ENCODE measurements around the gene ALOX5.
"Not testable (repeated sequence)": the region's sequence is repeated elsewhere in the genome, so short reads cannot be mapped to it uniquely, and the experiment has no call there.

ALOX5 gene

GRCh38 chr10:45373576-45374349 is at the start of gene ALOX5:
TSS of gene ALOX5 (plus strand) at chr10:45374216. CDS start at chr10:45374280, 64 bp downstream.
- DNase-seq: no peak

GRCh38 chr10:45325116-45325515 is 48.9 kb upstream of the ALOX5 start:
- no peak for DNase-seq

- DNase-seq: not testable (repeated sequence)
Observed at GRCh38 chr10:45326864-45327263, 47.2 kb upstream of the ALOX5 start.

DNA sequence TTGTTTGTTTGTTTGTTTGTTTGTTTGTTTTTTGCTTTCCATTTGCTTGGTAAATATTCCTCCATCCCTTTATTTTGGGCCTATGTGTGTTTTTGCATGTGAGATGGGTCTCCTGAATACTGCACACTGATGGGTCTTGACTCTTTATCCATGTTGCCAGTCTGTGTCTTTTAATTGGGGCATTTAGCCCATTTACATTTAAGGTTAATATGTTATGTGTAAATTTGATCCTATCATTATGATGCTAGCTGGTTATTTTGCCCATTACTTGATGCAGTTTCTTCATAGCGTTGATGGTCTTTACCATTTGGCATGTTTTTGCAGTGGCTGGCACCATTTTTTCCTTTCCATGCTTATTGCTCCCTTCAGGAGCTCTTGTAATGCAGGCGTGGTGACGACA is 42.2 kb upstream of the ALOX5 start:
- DNase-seq: not testable (repeated sequence)

DNA sequence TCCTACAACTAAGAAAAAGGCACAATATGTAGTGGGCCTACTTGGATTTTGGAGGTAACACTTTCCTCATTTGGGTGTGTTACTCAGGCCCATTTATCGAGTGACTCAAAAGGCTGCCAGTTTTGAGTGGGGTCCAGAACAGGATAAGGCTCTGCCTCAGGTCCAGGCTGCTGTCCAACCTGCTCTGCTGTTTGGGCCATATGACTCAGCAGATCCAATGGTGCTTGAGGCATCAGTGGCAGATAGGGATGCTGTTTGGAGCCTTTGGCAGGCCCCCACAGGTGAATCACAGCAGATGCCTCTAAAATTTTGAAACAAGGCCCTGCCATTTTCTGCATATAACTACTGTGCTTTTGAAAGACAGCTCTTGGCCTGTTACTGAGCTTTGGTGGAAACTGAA is 34.1 kb upstream of the ALOX5 start:
- no peak for DNase-seq

DNA sequence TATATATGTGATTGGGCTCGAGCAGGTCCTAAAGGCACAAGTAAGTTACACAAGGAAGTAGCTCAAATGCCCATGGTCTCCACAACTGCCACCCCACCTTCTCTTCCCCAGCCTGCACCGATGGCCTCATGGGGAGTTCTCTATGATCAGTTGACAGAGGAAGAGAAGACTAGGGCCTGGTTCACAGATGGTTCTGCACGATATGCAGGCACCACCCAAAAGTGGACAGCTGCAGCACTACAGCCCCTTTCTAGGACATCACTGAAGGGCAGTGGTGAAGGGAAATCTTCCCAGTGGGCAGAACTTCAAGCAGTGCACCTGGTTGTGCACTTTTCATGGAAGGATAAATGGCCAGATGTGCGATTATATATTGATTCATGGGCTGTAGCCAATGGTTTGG is 33.6 kb upstream of the ALOX5 start:
- DNase-seq: not testable (repeated sequence)

DNA sequence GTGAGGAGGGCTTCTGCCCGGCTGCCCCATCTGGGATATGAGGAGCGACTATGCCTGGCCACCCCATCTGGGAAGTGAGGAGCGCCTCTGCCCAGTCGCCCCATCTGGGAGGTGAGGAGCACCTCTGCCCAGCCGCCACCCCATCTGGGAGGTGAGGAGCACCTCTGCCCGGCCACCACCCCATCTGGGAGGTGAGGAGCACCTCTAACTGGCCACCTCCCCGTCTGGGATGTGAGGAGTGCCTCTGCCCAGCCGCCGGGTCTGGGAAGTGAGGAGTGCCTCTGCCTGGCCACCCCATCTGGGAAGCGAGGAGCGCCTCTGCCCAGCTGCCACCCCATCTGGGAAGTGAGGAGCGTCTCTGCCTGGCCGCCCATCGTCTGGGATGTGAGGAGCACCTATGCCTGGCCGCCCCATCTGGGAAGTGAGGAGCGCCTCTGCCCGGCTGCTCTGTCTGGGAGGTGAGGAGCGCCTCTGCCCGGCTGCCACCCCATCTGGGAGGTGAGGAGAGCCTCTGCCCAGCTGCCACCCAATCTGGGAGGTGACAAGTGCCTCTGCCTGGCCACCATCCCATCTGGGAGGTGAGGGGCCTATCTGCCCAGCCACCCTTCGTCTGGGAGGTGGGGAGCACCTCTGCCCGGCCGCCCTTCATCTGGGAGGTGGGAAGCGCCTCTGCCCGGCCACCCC is 27.2 kb upstream of the ALOX5 start:
- DNase-seq: not testable (repeated sequence)

GRCh38 chr10:45347464-45347863 is 26.6 kb upstream of the ALOX5 start:
- not testable (repeated sequence) for DNase-seq

- DNase-seq: not testable (repeated sequence)
Observed at GRCh38 chr10:45348196-45348765, 25.7 kb upstream of the ALOX5 start.

DNA sequence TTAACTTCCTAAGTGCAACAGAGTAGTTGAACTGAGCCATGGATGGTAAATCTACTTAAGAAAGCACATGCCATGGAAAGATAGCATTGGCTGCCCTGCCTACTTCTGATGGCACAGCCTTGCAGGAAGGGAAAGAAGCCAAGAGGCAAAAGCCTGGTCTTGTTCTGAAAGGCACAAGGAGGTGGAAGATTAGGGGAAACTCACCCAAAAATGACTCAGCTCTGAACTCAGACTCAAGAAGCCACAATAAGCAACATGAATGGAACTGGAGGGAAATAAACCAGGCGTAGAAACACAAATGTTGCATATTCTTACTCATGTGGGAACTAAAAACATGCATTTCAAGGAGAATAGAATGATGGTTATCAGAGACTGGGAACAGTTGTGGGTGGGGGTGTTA is 20.8 kb upstream of the ALOX5 start:
- DNase-seq: no peak

DNA sequence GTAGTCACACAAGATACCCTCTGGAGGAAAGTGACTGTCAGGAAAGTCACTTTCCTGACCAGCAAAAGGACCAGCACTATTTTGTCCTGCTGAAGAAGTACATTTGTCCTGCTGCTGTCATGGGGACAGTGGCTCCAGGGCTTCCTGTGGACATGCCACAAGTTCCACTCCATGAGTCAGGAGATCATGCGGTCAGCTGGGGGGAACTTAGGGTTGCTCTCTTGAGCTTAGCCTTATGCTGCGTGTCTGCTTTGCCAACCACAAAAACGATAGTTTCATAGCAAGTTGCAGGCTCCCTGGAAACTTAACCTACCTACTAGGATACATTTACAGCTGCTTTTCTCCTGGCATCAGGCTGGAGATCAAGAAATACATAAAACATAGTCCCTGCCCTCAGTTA is 19.8 kb upstream of the ALOX5 start:
- no peak for DNase-seq

- DNase-seq: no peak
Observed at GRCh38 chr10:45355494-45355893, 18.5 kb upstream of the ALOX5 start.

DNA sequence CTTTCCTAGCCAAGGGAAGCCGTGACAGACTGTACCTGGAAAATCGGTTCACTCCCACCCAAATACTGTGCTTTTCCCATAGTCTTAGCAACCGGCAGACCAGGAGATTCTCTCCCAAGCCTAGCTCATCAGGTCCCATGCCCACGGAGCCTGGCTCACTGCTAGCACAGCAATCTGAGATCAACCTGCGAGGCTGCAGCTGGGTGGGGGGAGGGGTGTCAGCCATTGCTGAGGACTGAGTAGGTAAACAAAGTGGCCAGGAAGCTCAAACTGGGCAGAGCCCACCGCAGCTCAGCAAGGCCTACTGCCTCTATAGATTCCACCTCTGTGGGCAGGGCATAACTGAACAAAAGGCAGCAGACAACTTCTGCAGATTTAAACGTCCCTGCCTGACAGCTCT is 15.1 kb upstream of the ALOX5 start:
- DNase-seq: not testable (repeated sequence)

- DNase-seq: not testable (repeated sequence)
Observed at GRCh38 chr10:45361983-45362799, 11.8 kb upstream of the ALOX5 start.

DNA sequence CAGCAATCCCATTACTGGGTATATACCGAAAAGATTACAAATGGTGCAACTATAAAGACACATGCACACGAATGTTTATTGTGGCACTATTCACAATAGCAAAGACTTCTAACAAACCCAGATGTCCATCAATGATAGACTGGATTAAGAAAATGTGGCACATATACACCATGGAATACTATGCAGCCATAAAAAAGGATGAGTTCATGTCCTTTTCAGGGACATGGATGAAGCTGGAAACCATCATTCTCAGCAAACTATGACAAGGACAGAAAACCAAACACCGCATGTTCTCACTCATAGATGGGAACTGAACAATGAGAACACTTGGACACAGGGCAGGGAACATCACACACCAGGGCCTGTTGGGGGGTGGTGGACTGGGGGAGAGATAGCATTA is 6.4 kb upstream of the ALOX5 start:
- not testable (repeated sequence) for DNase-seq

GRCh38 chr10:45368181-45368580 is 5.8 kb upstream of the ALOX5 start:
- no peak for DNase-seq

GRCh38 chr10:45370202-45370955 is 3.6 kb upstream of the ALOX5 start:
- DNase-seq: no peak

DNA sequence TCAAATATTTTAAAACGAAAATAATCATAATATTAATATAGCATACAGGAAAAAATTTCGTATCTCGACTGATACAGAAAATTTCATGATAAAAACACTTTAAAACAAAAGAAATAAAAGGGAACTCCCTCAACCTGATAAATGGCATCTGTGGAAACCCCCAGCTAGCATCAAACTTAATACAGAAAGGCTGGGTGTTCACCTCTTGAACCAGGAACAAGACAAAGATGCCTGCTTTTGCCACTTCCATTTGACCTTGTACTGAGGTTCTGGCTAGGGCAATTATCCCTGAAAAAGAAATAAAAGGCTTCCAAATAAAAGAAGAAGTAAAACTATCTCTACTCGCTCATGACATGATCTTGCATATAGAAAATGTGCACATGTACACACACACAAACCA is 2.5 kb upstream of the ALOX5 start:
- no peak for DNase-seq

GRCh38 chr10:45372251-45372951 is 1.6 kb upstream of the ALOX5 start:
- no peak for DNase-seq

DNA sequence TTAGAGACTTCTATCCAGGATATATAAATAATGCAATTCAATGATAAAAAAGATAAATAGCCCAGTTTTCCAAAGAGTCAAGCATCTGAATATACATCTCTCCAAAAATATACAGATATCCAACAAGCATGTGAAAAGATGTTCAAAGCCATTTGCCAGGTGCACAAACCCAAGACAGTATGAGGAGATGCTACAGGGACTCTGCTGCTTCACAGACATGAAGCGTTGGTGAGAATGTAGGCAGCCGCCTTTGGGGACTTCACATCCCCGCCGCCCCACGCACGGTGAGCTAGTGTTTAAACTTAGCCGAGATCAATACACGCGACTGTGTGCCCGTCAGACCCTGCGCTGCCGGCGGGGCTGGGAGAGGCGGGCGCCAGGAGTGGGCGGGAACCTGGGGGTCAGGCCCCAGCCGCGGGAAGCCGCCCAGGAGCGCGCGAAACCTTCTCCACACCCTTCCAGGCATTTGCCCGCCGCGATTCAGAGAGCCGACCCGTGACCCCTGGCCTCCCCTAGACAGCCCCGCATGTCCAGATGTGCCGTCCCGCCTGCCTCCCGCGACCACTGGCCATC is 927 bp upstream of the ALOX5 start:
- no peak for DNase-seq

DNA sequence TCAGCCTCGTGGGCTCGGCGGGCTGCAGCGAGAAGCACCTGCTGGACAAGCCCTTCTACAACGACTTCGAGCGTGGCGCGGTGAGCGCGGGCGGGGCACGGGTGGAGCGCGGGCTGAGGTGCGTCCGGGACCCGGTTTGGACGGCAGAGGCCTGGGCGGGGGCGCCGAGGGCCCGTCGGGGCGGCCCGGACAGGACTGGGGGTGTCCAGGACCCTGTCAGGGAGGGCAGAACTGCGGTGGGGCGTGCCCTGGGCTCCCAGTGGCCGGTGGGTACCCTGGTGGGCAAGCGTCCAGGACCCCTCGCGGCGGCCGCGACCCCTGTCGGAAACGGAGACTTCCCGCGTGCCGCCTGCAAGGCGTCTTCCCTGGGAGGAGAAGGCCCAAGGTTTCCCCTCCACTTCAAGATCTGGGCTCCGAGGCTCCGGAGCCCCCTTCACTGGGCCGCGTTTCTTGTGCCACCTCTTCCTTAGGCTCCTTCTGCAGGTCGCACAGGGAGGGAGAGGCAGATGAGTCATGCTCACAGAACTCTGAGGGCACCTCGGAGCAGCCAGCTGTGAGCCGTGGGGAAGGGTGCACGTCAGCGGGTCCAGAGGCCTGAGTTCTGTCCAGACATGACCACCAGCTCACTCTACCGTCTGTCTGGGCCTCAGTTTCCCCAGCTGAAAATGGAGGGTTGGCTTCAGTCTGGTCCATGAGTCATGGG is 485 bp downstream of the ALOX5 start:
- no peak for DNase-seq
